ENCODE results near the gene WDR49. TPM values are rescaled to one million over a fixed set of nuclear protein-coding genes. Genes with fewer than 3 reads are reported as not detected.

WDR49 gene
- not detected in 2 replicates for total RNA-seq

DNA sequence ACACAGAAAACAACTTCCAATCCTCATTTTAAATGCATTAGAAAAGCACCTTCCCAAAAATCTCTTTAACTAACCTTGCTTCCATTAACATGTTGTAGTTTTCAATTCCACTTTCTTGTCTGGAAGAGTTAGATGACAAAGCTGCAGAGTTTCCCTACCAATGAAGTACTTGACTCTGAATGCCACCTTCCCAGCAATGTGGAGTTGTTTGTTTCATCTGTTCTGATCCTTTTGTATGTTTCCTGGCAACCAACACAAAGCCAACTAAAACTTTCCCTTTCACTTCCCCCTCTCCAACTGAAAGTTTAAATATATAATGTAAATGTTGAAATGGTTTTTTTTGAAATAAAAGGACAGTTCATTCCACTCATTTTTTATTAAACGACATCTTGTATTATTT lies at the start of gene WDR49:
WDR49 (minus strand) TSS at position 183 of the 400 bp plus-strand sequence. CDS start 517 bp downstream, outside the sequence.

DNA sequence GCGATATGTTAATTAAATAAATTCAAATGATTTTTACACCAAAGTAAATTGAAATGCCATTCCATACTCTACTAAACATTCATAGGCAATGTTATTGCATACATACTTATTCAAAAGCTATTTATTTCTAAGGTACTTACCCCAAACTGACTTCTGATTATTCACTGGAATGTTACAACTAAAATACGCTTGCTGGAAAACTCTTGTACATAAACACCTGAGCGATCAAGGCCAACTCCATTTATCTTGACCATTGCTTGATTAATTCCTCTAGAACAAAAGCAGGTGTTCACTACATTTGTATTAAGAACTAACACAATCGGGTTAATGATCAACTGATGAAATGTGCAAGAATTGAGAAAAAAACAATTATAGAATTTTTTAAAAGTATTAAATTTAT lies 179.9 kb downstream of the WDR49 start, which contains the start of gene SERPINI2:
SERPINI2 (minus strand) TSS at position 180 of the 400 bp plus-strand sequence. CDS start 2,208 bp downstream, outside the sequence.

Other genes with a start within 250 kb of the WDR49 start
- not detected in 2 replicates for gene SERPINI2, start 179.9 kb downstream of the WDR49 start, total RNA-seq
- gene PDCD10, start 81.0 kb upstream of the WDR49 start, total RNA-seq: 33.4 and 37.6 TPM in 2 replicates
- 2.0 and 2.7 TPM in 2 replicates for gene SERPINI1, start 81.8 kb upstream of the WDR49 start, total RNA-seq